Suprapubic skin (tissue), 4 donors: ENCODE data around the gene SKI. TPM values are rescaled to one million over a fixed set of nuclear protein-coding genes. Genes with fewer than 3 reads are reported as not detected.

Experiments
- DNase-seq, 2 donors: peaks; one replicate each; pipeline ENCODE4 v3.0.0-alpha.2; 2019; ENCODE audit warnings: low spot score in 2 of 2
- H3K27ac ChIP-seq: fragments of 200-600 bp; sonication (generic); one replicate; pipeline ENCODE4 v1.5.1; 2019
- H3K27me3 ChIP-seq: fragments of 200-600 bp; sonication (generic); one replicate; pipeline ENCODE4 v1.5.1; 2019
- H3K36me3 ChIP-seq: fragments of 200-600 bp; sonication (generic); one replicate; pipeline ENCODE4 v1.5.1; 2019
- H3K4me1 ChIP-seq: fragments of 200-600 bp; sonication (generic); one replicate; pipeline ENCODE4 v1.5.1; 2019
- H3K4me3 ChIP-seq: fragments of 200-600 bp; sonication (generic); one replicate; pipeline ENCODE4 v1.5.1; 2019; ENCODE audit warnings: mild to moderate bottlenecking
- H3K9me3 ChIP-seq: fragments of 200-600 bp; sonication (generic); one replicate; pipeline ENCODE4 v1.5.1; 2019
- CTCF ChIP-seq, 2 donors: fragments of 200-600 bp in 1 of 2; fragments of 450-650 bp in 1 of 2; sonication (generic) in 1 of 2; IDR thresholded peaks; one replicate each; pipeline ENCODE4 v1.5.1; 2016 to 2019; ENCODE audit warnings: antibody characterized with exemption in 2 of 2, mild to moderate bottlenecking in 1 of 2, moderate library complexity in 1 of 2
- EP300 ChIP-seq: sonication (generic); formaldehyde crosslinking; IDR thresholded peaks from one replicate; pipeline ENCODE4 v1.6.1; 2017; ENCODE audit warnings: antibody characterized with exemption
- POLR2A ChIP-seq, 2 donors: fragments of 450-650 bp; IDR thresholded peaks; one replicate each; pipeline ENCODE4 v1.6.1; 2017; ENCODE audit warnings: antibody characterized with exemption in 2 of 2, mild to moderate bottlenecking in 2 of 2, moderate library complexity in 2 of 2
- POLR2AphosphoS5 ChIP-seq, 3 donors: sonication (generic); formaldehyde crosslinking; IDR thresholded peaks; one replicate each; pipeline ENCODE4 v1.6.1; 2017; ENCODE audit warnings: antibody characterized with exemption in 3 of 3
- WGBS: methylation state at CpG from one replicate; pipeline ENCODE4 v1.1.5; 2018; 5-methylcytosine and 5-hydroxymethylcytosine counted together
- total RNA-seq, 4 donors: library from RNA; depleted of rRNA; stranded (reverse); fragments of >200 nt; gene quantifications; one replicate each; pipeline ENCODE4 v1.1.0, GENCODE V29; 2016

Gene SKI
- total RNA-seq, 4 donors from 2014 or later, result 51.8 to 91.2 (median 68.1) TPM

GRCh38 chr1:2334366-2334765, 106.2 kb downstream of the SKI start:
- WGBS, result 67% methylated on average over 11 of the region's 21 CpGs
- H3K27me3 ChIP-seq, result no peaks in the 10 kb centered on the region
- TF ChIP-seq POLR2A (IDR thresholded peaks at IDR 0.05) (no peak), POLR2AphosphoS5 (IDR thresholded peaks at IDR 0.05) (no peak), CTCF (IDR thresholded peaks at IDR 0.05) (no peak), EP300 (no peak)
- no peak overlapping the region for H3K4me3 ChIP-seq
- no peak overlapping the region for H3K27ac ChIP-seq
- peaks cover 28% of the 10 kb centered on the region for H3K4me1 ChIP-seq
- H3K9me3 ChIP-seq, result no peaks in the 10 kb centered on the region
- H3K36me3 ChIP-seq, result no peaks in the 10 kb centered on the region
- DNase-seq, result no peak

- TF ChIP-seq CTCF (IDR thresholded peaks at IDR 0.05) (no peak), POLR2AphosphoS5 (IDR thresholded peaks at IDR 0.05) (no peak), POLR2A (IDR thresholded peaks at IDR 0.05) (no peak), EP300 (no peak)
- no peaks in the 10 kb centered on the region for H3K27me3 ChIP-seq
- DNase-seq, result no peak
- H3K9me3 ChIP-seq, result no peaks in the 10 kb centered on the region
- H3K36me3 ChIP-seq, result no peaks in the 10 kb centered on the region
- WGBS, result 64% methylated on average over 28 of the region's 33 CpGs
- H3K4me3 ChIP-seq, result no peak overlapping the region
- peaks cover 25% of the 10 kb centered on the region for H3K4me1 ChIP-seq
- H3K27ac ChIP-seq, result no peak overlapping the region
Measured at GRCh38 chr1:2334883-2335534, 106.9 kb downstream of the SKI start.

- Histone ChIP-seq H3K4me3 (no peak overlapping the region), H3K27me3 (no peaks in the 10 kb centered on the region), H3K36me3 (no peaks in the 10 kb centered on the region), H3K9me3 (no peaks in the 10 kb centered on the region), H3K4me1 (peaks cover 16% of the 10 kb centered on the region), H3K27ac (no peak overlapping the region)
- no peak for DNase-seq
- 53% methylated on average over 6 of the region's 36 CpGs for WGBS
- TF ChIP-seq POLR2A (IDR thresholded peaks at IDR 0.05) (no peak), CTCF (IDR thresholded peaks at IDR 0.05) (no peak), POLR2AphosphoS5 (IDR thresholded peaks at IDR 0.05) (no peak), EP300 (no peak)
Measured at GRCh38 chr1:2335721-2336455, 107.8 kb downstream of the SKI start.

- no peak overlapping the region for H3K4me3 ChIP-seq
- DNase-seq, result no peak
- peaks cover 11% of the 10 kb centered on the region for H3K4me1 ChIP-seq
- no peaks in the 10 kb centered on the region for H3K9me3 ChIP-seq
- H3K27ac ChIP-seq, result no peak overlapping the region
- 73% methylated on average over 6 of the region's 11 CpGs for WGBS
- no peak for TF ChIP-seq POLR2A (IDR thresholded peaks at IDR 0.05)
- no peak for TF ChIP-seq POLR2AphosphoS5 (IDR thresholded peaks at IDR 0.05)
- TF ChIP-seq CTCF (IDR thresholded peaks at IDR 0.05), result no peak
- no peak for TF ChIP-seq EP300
- no peaks in the 10 kb centered on the region for H3K36me3 ChIP-seq
- H3K27me3 ChIP-seq, result no peaks in the 10 kb centered on the region
Measured at GRCh38 chr1:2336499-2336898, 108.4 kb downstream of the SKI start.

GRCh38 chr1:2337081-2337480, 109.0 kb downstream of the SKI start:
- no peaks in the 10 kb centered on the region for H3K9me3 ChIP-seq
- no peak for DNase-seq
- H3K27me3 ChIP-seq, result no peaks in the 10 kb centered on the region
- H3K4me1 ChIP-seq, result peaks cover 11% of the 10 kb centered on the region
- H3K36me3 ChIP-seq, result no peaks in the 10 kb centered on the region
- H3K4me3 ChIP-seq, result no peak overlapping the region
- WGBS, result 96% methylated on average over 5 of the region's 23 CpGs
- no peak for TF ChIP-seq POLR2A (IDR thresholded peaks at IDR 0.05)
- no peak for TF ChIP-seq CTCF (IDR thresholded peaks at IDR 0.05)
- no peak for TF ChIP-seq EP300
- H3K27ac ChIP-seq, result no peak overlapping the region
